Neural progenitor cell (in vitro differentiated cells): ENCODE results near the gene LRRC19. TPM values are rescaled to one million over a fixed set of nuclear protein-coding genes. Genes with fewer than 3 reads are reported as not detected.
A peak's percentile ranks its signal among the peaks of the same experiment; 100 is the strongest.

Experiments used
- DNase-seq: peaks from one replicate; pipeline ENCODE4 v3.0.0-alpha.2; 2016; ENCODE audit warnings: low spot score
- H2AFZ ChIP-seq: fragments of 200-600 bp; sonication (generic); replicated peaks from 2 replicates; pipeline ENCODE4 v1.6.1; 2016; ENCODE audit warnings: antibody characterized with exemption
- H3F3A ChIP-seq: fragments of 200-600 bp; sonication (generic); 2 replicates; pipeline ENCODE4 v1.6.1; 2016; ENCODE audit warnings: antibody characterized with exemption, low read depth
- H3K27ac ChIP-seq: fragments of 200-600 bp; sonication (generic); 2 replicates; pipeline ENCODE4 v1.5.1; 2016; ENCODE audit warnings: mild to moderate bottlenecking
- H3K27me3 ChIP-seq: fragments of 200-600 bp; sonication (generic); 2 replicates; pipeline ENCODE4 v1.6.1; 2016; ENCODE audit warnings: mild to moderate bottlenecking, moderate library complexity
- H3K36me3 ChIP-seq: fragments of 200-600 bp; sonication (generic); 2 replicates; pipeline ENCODE4 v1.5.1; 2016
- H3K4me1 ChIP-seq: fragments of 200-600 bp; sonication (generic); 2 replicates; pipeline ENCODE4 v1.6.1; 2016; ENCODE audit warnings: mixed run types
- H3K4me2 ChIP-seq: fragments of 200-600 bp; sonication (generic); 2 replicates; pipeline ENCODE4 v1.6.1; 2016
- H3K4me3 ChIP-seq: fragments of 200-600 bp; sonication (generic); 2 replicates; pipeline ENCODE4 v1.5.1; 2016
- H3K79me2 ChIP-seq: fragments of 200-600 bp; sonication (generic); 2 replicates; pipeline ENCODE4 v1.6.1; 2016; ENCODE audit warnings: low read depth
- H3K9ac ChIP-seq: fragments of 200-600 bp; sonication (generic); 2 replicates; pipeline ENCODE4 v1.6.1; 2016
- H3K9me3 ChIP-seq: fragments of 200-600 bp; sonication (generic); 2 replicates; pipeline ENCODE4 v1.5.1; 2016; ENCODE audit warnings: low read depth
- H4K20me1 ChIP-seq: fragments of 200-600 bp; sonication (generic); 2 replicates; pipeline ENCODE4 v1.6.1; 2016; ENCODE audit warnings: low read depth
- H3K27ac Mint-ChIP-seq: 3 replicates; pipeline ENCODE4 v1.8.0; 2021; ENCODE audit warnings: mixed read lengths
- H3K27me3 Mint-ChIP-seq: 2 replicates; pipeline ENCODE4 v1.8.0; 2022; ENCODE audit warnings: low read depth, mild to moderate bottlenecking, inconsistent platforms, moderate library complexity, mixed read lengths; ENCODE audit not compliant: insufficient read depth
- H3K36me3 Mint-ChIP-seq: 3 replicates; pipeline ENCODE4 v1.8.0; 2021; ENCODE audit warnings: mixed read lengths
- H3K4me1 Mint-ChIP-seq: 3 replicates; pipeline ENCODE4 v1.8.0; 2021; ENCODE audit warnings: mixed read lengths
- H3K4me3 Mint-ChIP-seq: 3 replicates; pipeline ENCODE4 v1.8.0; 2021; ENCODE audit warnings: mild to moderate bottlenecking, moderate library complexity, mixed read lengths
- H3K9me3 Mint-ChIP-seq: 3 replicates; pipeline ENCODE4 v1.8.0; 2020; ENCODE audit warnings: mixed read lengths
- EZH2 ChIP-seq: fragments of 200-600 bp; sonication (generic); IDR thresholded peaks from 2 replicates; pipeline ENCODE4 v1.6.1; 2017; ENCODE audit warnings: antibody characterized with exemption, mild to moderate bottlenecking, moderate library complexity
- EZH2phosphoT487 ChIP-seq: fragments of 200-600 bp; sonication (generic); IDR thresholded peaks from 2 replicates; pipeline ENCODE4 v1.6.1; 2017; ENCODE audit warnings: antibody characterized with exemption
- total RNA-seq: library from RNA; depleted of rRNA; stranded (reverse); fragments of >200 nt; gene quantifications from 2 replicates; pipeline ENCODE4 v1.2.3, GENCODE V29; 2015; ENCODE audit warnings: low replicate concordance
- TF ChIP-seq, protein P1 (sequence below): fragments of 200-600 bp; sonication (generic); IDR thresholded peaks from 2 replicates; pipeline ENCODE4 v1.5.1; 2017; ENCODE audit warnings: antibody characterized with exemption, mild to moderate bottlenecking

The LRRC19 gene
- total RNA-seq, 1 donor from 2014 or later, result not detected

DNA sequence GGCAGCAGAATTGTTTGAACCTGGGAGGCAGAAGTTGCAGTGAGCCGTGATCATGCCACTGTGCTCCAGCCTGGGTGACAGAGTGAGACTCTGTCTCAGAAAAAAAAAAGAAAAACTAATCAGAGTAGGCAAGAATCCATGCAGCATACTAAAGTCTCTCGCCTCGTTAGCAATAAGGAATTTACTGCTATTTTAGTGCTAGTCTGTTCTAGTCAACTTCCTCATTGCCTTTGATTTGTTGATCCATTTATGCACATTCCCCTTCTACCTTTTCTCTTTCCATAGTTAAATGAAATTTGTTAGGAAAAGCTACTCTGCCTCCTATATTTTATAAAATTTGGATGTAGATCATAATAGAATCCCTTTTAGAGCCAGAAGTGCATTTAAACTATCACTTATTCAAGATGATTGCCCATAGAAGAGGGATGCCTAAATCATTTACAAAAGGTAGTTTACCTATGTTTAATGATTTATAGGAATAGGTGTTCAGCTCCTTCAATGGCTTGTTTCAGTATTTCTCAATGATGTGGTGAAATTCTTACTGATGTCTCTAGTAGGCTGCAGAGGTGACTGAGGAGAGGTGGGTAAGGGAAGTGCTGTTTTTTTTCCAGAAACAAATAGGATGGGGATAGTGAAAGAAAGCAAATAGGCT lies 1.9 kb downstream of the LRRC19 start:
- no peaks in the 10 kb centered on the region for H3K79me2 ChIP-seq
- H3K4me2 ChIP-seq, result no peak overlapping the region
- peaks cover 6% of the 10 kb centered on the region for H3K36me3 Mint-ChIP-seq
- no peak overlapping the region for H3K4me3 Mint-ChIP-seq
- no peaks in the 10 kb centered on the region for H3F3A ChIP-seq
- no peaks in the 10 kb centered on the region for H3K9me3 ChIP-seq
- no peaks in the 10 kb centered on the region for H3K27me3 Mint-ChIP-seq
- no peak overlapping the region for H3K9ac ChIP-seq
- H3K36me3 ChIP-seq, result no peaks in the 10 kb centered on the region
- H4K20me1 ChIP-seq, result no peaks in the 10 kb centered on the region
- no peaks in the 10 kb centered on the region for H3K9me3 Mint-ChIP-seq
- H3K27me3 ChIP-seq, result no peaks in the 10 kb centered on the region
- H3K27ac Mint-ChIP-seq, result no peak overlapping the region
- TF ChIP-seq, protein P1, sequence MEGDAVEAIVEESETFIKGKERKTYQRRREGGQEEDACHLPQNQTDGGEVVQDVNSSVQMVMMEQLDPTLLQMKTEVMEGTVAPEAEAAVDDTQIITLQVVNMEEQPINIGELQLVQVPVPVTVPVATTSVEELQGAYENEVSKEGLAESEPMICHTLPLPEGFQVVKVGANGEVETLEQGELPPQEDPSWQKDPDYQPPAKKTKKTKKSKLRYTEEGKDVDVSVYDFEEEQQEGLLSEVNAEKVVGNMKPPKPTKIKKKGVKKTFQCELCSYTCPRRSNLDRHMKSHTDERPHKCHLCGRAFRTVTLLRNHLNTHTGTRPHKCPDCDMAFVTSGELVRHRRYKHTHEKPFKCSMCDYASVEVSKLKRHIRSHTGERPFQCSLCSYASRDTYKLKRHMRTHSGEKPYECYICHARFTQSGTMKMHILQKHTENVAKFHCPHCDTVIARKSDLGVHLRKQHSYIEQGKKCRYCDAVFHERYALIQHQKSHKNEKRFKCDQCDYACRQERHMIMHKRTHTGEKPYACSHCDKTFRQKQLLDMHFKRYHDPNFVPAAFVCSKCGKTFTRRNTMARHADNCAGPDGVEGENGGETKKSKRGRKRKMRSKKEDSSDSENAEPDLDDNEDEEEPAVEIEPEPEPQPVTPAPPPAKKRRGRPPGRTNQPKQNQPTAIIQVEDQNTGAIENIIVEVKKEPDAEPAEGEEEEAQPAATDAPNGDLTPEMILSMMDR, result no peak
- TF ChIP-seq EZH2 (no peak), EZH2phosphoT487 (no peak)
- H3K4me1 Mint-ChIP-seq, result no peaks in the 10 kb centered on the region
- no peaks in the 10 kb centered on the region for H3K4me1 ChIP-seq
- H3K27ac ChIP-seq, result no peak overlapping the region
- no peak overlapping the region for H3K4me3 ChIP-seq
- peak; percentile 18 for DNase-seq
- H2AFZ ChIP-seq, result no peak overlapping the region

DNA sequence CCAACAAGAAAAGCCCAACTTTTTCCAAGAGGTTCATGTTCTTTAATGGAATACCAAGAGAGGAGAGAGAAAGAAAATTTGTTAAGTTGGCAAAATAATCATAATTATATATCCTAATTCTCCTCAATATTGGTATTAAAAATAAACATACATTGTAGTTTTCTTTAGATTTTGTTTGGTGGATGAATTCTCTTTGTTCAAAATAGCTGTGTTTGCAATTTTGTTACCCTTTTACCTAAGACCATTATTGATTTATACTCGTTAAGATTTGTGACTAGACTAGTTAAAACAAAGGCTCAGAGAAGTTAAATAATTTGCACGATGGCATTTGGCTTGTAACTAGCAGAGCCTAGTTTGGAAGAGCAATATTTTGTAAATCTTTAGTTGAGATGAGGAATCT lies 9.7 kb downstream of the LRRC19 start:
- Mint-ChIP-seq H3K4me3 (no peak overlapping the region), H3K27ac (no peak overlapping the region), H3K27me3 (no peaks in the 10 kb centered on the region), H3K4me1 (no peaks in the 10 kb centered on the region), H3K36me3 (peaks cover 3% of the 10 kb centered on the region), H3K9me3 (no peaks in the 10 kb centered on the region)
- Histone ChIP-seq H3K36me3 (peaks cover 9% of the 10 kb centered on the region), H3K9ac (no peak overlapping the region), H3K4me1 (no peaks in the 10 kb centered on the region), H3K79me2 (no peaks in the 10 kb centered on the region), H3K27me3 (no peaks in the 10 kb centered on the region), H3K9me3 (no peaks in the 10 kb centered on the region), H2AFZ (no peak overlapping the region), H3K4me2 (no peak overlapping the region), H3F3A (no peaks in the 10 kb centered on the region), H3K27ac (no peak overlapping the region), H4K20me1 (no peaks in the 10 kb centered on the region), H3K4me3 (no peak overlapping the region)
- TF ChIP-seq EZH2phosphoT487, result no peak
- TF ChIP-seq EZH2, result no peak
- TF ChIP-seq, protein P1, result no peak
- no peak for DNase-seq

DNA sequence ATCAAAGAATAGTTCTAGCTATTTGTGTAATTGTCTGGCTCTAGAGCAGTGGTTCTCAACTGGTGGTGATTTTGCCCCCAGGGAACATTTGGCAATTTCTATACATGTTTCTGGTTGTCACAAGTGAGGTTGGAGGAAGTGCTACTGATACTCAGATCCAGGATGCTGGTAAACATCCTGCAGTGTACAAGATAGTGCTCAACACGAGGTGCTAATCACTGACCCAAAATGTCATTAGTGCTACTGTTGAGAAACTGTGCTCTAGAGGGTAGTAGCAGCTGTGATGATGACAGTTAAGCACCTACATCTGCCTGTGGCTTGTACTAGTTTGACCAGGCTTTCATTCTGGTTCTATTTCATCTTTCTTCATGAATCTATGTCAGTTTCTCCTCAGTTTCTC lies 22.1 kb downstream of the LRRC19 start:
- no peaks in the 10 kb centered on the region for H3K9me3 ChIP-seq
- Mint-ChIP-seq H3K9me3 (no peaks in the 10 kb centered on the region), H3K4me1 (no peaks in the 10 kb centered on the region), H3K27me3 (no peaks in the 10 kb centered on the region), H3K36me3 (peaks cover 12% of the 10 kb centered on the region), H3K27ac (no peak overlapping the region), H3K4me3 (no peak overlapping the region)
- H3K4me1 ChIP-seq, result no peaks in the 10 kb centered on the region
- peaks cover 3% of the 10 kb centered on the region for H3K79me2 ChIP-seq
- no peak for DNase-seq
- H4K20me1 ChIP-seq, result no peaks in the 10 kb centered on the region
- H3K4me2 ChIP-seq, result no peak overlapping the region
- peaks cover 19% of the 10 kb centered on the region for H3K36me3 ChIP-seq
- no peak for TF ChIP-seq EZH2
- TF ChIP-seq EZH2phosphoT487, result no peak
- TF ChIP-seq, protein P1, result no peak
- H2AFZ ChIP-seq, result no peak overlapping the region
- no peak overlapping the region for H3K27ac ChIP-seq
- H3K9ac ChIP-seq, result no peak overlapping the region
- no peak overlapping the region for H3K4me3 ChIP-seq
- H3F3A ChIP-seq, result no peaks in the 10 kb centered on the region
- no peaks in the 10 kb centered on the region for H3K27me3 ChIP-seq
